Measurements from ENCODE around the gene STMN1. TPM values are rescaled to one million over a fixed set of nuclear protein-coding genes. Genes with fewer than 3 reads are reported as not detected.

Gene STMN1
- total and polyA plus RNA-seq, 2 of the 8 experiments (the other 6 are each of a cell fraction or from before 2014, with no cell fraction given): 116 to 564 TPM

DNA sequence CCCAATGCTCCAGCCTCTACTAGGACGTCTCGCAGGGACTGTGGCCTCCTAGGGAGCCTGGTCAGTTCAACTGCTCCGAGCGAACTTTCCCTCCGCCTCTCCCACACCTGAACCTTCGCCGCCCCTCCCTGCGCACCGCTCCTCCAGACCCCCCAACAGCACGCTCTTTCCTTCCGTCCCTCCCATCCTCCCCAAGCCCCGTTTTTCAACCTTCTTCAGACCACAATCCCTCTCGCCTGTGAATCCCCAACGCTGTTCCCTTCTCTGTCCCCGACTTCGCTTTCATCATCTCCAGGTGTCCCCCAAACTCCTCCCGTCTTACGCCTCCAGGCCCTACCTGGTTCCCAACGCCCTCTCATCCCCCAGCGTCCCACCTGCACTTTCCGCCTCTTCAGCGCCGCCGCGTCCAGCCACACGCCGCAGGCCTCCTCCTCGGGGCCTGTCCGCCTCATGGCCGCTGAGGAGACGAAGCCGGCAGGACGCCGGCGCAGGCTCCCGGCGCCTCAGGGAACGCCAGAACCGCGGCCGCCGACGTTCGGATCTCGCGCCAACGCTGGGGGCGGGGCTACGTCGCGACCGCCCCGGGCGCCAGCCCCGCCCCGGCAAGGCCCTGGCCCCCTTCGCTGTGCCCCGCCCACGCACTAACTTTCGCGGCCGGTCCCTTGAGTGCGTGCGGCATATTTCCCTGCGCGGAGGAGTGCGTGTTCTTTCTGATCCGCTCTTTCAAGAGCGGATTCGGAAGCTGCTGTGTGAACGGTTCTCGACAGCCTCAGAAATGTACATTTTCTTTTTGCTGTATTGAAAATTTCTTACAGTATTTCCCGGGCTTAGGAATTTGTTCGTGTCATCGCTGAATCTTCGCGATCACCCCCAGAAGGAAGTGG lies 47.1 kb downstream of the STMN1 start, which contains the start of gene AUNIP:
Gene AUNIP (minus strand): TSS at position 552 of the 884 bp plus-strand sequence. CDS start 100 bp downstream, at position 452.
- Histone ChIP-seq H3K79me1 (ENCODE audit: low read depth, low read length) (peaks cover 2% of the 10 kb centered on the region; the same call in 1 of the 2 replicates), H3K23ac (ENCODE audit: insufficient read length) (no peak within 1 kb of the TSS), H3K56ac (replicated peaks; ENCODE audit: insufficient read length, low read depth, low read length) (peak within 1 kb of the TSS; percentile 51), H3K18ac (ENCODE audit: extremely low read depth, low read length) (peak within 1 kb of the TSS; percentile 98), H2AK5ac (ENCODE audit: low read depth, low read length) (no peak within 1 kb of the TSS), H3K23me2 (ENCODE audit: low read depth, low read length) (peaks cover 14% of the 10 kb centered on the region), H3K4me3 (ENCODE audit: extremely low read depth in 1 of 4, insufficient read depth in 2 of 4, low read depth in 3 of 4, low read length in 4 of 4) (peak within 1 kb of the TSS; percentile 76 to 94 (median 86)), H2BK12ac (ENCODE audit: low read depth, low read length) (peak within 1 kb of the TSS; percentile 72; the same call in 1 of the 2 replicates), H3K4me2 (ENCODE audit: insufficient read depth in 1 of 2, low read depth in 2 of 2, low read length in 2 of 2) (peak within 1 kb of the TSS; percentile 84 to 88), H2AFZ (ENCODE audit: low read length) (peak within 1 kb of the TSS; percentile 77), H3K27ac (ENCODE audit: low read depth, low read length) (peak within 1 kb of the TSS; percentile 89), H2BK20ac (ENCODE audit: low read length) (no peak within 1 kb of the TSS), H2BK5ac (ENCODE audit: low read depth, low read length) (peak within 1 kb of the TSS; percentile 69), H3K4me1 (replicated peaks in 1 of 4; ENCODE audit: control insufficient read depth in 3 of 4, insufficient read depth in 4 of 4, low read length in 3 of 4) (no peaks in the 10 kb centered on the region; a peak in 2 of 7 replicates), H4K5ac (ENCODE audit: insufficient read length, low read depth, low read length) (peak within 1 kb of the TSS; percentile 97), H4K91ac (replicated peaks; ENCODE audit: insufficient read length, low read length) (peak within 1 kb of the TSS; percentile 99), H3K79me2 (ENCODE audit: control insufficient read depth in 1 of 2, insufficient read depth in 2 of 2, low read length in 2 of 2) (peaks cover 6 to 43% of the 10 kb centered on the region in 2 experiments; a peak in 3 of 4 replicates), H3K4ac (replicated peaks; ENCODE audit: insufficient read length, low read depth, low read length) (peak within 1 kb of the TSS; percentile 98), H2BK120ac (replicated peaks; ENCODE audit: low read depth, low read length) (no peak within 1 kb of the TSS), H3K36me3 (ENCODE audit: control insufficient read depth in 2 of 4, insufficient read depth in 4 of 4, low read length in 3 of 4) (peaks cover 0 to 8% (median 1%) of the 10 kb centered on the region in 4 experiments; a peak in 3 of 8 replicates), H3K14ac (ENCODE audit: insufficient read length) (peak within 1 kb of the TSS; percentile 96), H3K9me3 (ENCODE audit: insufficient read depth in 2 of 2, low read depth in 1 of 2, low read length in 1 of 2) (no peaks in the 10 kb centered on the region), H2BK15ac (ENCODE audit: low read length) (peak within 1 kb of the TSS; percentile 12; the same call in 1 of the 2 replicates), H3K27me3 (replicated peaks in 1 of 4; ENCODE audit: control insufficient read depth in 3 of 4, extremely low read depth in 1 of 4, insufficient read depth in 3 of 4, low read length in 3 of 4) (no peaks in the 10 kb centered on the region), H4K20me1 (replicated peaks in 1 of 2; ENCODE audit: control insufficient read depth in 1 of 2, insufficient read depth in 2 of 2, low read length in 2 of 2) (peaks cover 1 to 3% of the 10 kb centered on the region in 2 experiments), H4K8ac (ENCODE audit: extremely low read depth, insufficient read depth, low read length) (peak within 1 kb of the TSS; percentile 96), H3K9ac (replicated peaks in 1 of 4; ENCODE audit: extremely low read depth in 1 of 4, low read depth in 3 of 4, low read length in 3 of 4) (peak within 1 kb of the TSS; percentile 36 to 95 (median 94))
- FAIRE-seq (no peak), DNase-seq (ENCODE audit: low read depth in 1 of 2, low spot score in 2 of 2) (peak in 1 of 2 experiments; percentile 84)
- POLR2A ChIA-PET (ENCODE audit: partially characterized antibody): interaction anchor here (0.7 to 3.2 kb wide), 10 partner anchors 8 to 151 kb away, joined by 3 to 21 read pairs (median 6); partner anchors contain the start of gene PAQR7
- whole genome bisulfite sequencing, 2 experiments (ENCODE audit: extremely low coverage in 1 of 2, insufficient coverage in 1 of 2, insufficient read length in 1 of 2, insufficient replicate concordance in 2 of 2, low coverage in 1 of 2, low lambda C conversion rate in 2 of 2, missing lambda C conversion rate in 1 of 2): 2% methylated on average over 71 of the region's 77 CpGs; no CpG with 5 or more reads in 1 of the 2 experiments
- CTCF ChIA-PET (ENCODE audit: partially characterized antibody): interaction anchor here (0.6 to 1.0 kb wide), 2 partner anchors 38 to 286 kb away, joined by 3 to 4 read pairs; no protein-coding TSS in a partner anchor
- TF ChIP-seq POLR2AphosphoS5 (IDR thresholded peaks at IDR 0.05; ENCODE audit: low read depth, low read length) (peak; percentile 85), HDAC2 (IDR thresholded peaks at IDR 0.05; ENCODE audit: borderline replicate concordance in 1 of 2, low read depth in 2 of 2, low read length in 2 of 2) (0 out of 4 replicates have a peak, but pooled peaks of 1 of the 2 experiments have one; percentile 21), TAF7 (optimal IDR thresholded peaks at IDR 0.05; ENCODE audit: borderline replicate concordance, low read depth, low read length) (peak; percentile 92), YY1 (IDR thresholded peaks at IDR 0.05; ENCODE audit: low read depth, low read length) (peak; percentile 83), TBP (IDR thresholded peaks at IDR 0.05; ENCODE audit: low read depth, low read length) (peak; percentile 75; the same call in 1 of the 2 replicates), RBBP5 (IDR thresholded peaks at IDR 0.05; ENCODE audit: borderline replicate concordance, low read depth, low read length) (no peak), RXRA (IDR thresholded peaks at IDR 0.05; ENCODE audit: insufficient read depth, low read depth, low read length) (no peak)
- TF ChIP-seq, protein P1, sequence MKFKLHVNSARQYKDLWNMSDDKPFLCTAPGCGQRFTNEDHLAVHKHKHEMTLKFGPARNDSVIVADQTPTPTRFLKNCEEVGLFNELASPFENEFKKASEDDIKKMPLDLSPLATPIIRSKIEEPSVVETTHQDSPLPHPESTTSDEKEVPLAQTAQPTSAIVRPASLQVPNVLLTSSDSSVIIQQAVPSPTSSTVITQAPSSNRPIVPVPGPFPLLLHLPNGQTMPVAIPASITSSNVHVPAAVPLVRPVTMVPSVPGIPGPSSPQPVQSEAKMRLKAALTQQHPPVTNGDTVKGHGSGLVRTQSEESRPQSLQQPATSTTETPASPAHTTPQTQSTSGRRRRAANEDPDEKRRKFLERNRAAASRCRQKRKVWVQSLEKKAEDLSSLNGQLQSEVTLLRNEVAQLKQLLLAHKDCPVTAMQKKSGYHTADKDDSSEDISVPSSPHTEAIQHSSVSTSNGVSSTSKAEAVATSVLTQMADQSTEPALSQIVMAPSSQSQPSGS (IDR thresholded peaks at IDR 0.05; ENCODE audit: low read length): no peak

Measured in H1 (cell line).